Activated T-cell treated with anti-CD3 and anti-CD28 coated beads, Interleukin-2, amount 50 U/mL, for 1 hour (primary cell): ENCODE data around the gene FGD6.
"Not testable (repeated sequence)": the region's sequence is repeated elsewhere in the genome, so short reads cannot be mapped to it uniquely, and the experiment has no call there.

Experiments used
- DNase-seq: peaks from one replicate; pipeline ENCODE4 v3.0.0-alpha.2; 2020

The FGD6 gene

GRCh38 chr12:95118138-95118787 lies 99.0 kb downstream of the FGD6 start:
- DNase-seq, result no peak

- DNase-seq, result peak; percentile 23
Observed at GRCh38 chr12:95117178-95117599, 100.1 kb downstream of the FGD6 start.

- no peak for DNase-seq
Observed at GRCh38 chr12:95116773-95117172, 100.5 kb downstream of the FGD6 start.

GRCh38 chr12:95116341-95116740 lies 100.9 kb downstream of the FGD6 start:
- DNase-seq, result no peak

- DNase-seq, result no peak
Observed at GRCh38 chr12:95115641-95116040, 101.6 kb downstream of the FGD6 start.

- DNase-seq, result no peak
Observed at GRCh38 chr12:95114766-95115405, 102.4 kb downstream of the FGD6 start.

GRCh38 chr12:95107362-95107761 lies 109.9 kb downstream of the FGD6 start:
- no peak for DNase-seq

- no peak for DNase-seq
Observed at GRCh38 chr12:95105540-95105939, 111.7 kb downstream of the FGD6 start.

- DNase-seq, result no peak
Observed at GRCh38 chr12:95104919-95105452, 112.3 kb downstream of the FGD6 start.

- no peak for DNase-seq
Observed at GRCh38 chr12:95102916-95103671, 114.2 kb downstream of the FGD6 start.

- DNase-seq, result not testable (repeated sequence)
Observed at GRCh38 chr12:95101957-95102356, 115.3 kb downstream of the FGD6 start.

- no peak for DNase-seq
Observed at GRCh38 chr12:95100264-95101190, 116.7 kb downstream of the FGD6 start.

- DNase-seq, result no peak
Observed at GRCh38 chr12:95099270-95099790, 117.9 kb downstream of the FGD6 start.

GRCh38 chr12:95096852-95097251 lies 120.4 kb downstream of the FGD6 start:
- DNase-seq, result no peak

- no peak for DNase-seq
Observed at GRCh38 chr12:95096378-95096777, 120.9 kb downstream of the FGD6 start.

GRCh38 chr12:95095866-95096265 lies 121.4 kb downstream of the FGD6 start:
- DNase-seq, result not testable (repeated sequence)

- no peak for DNase-seq
Observed at GRCh38 chr12:95089462-95089861, 127.8 kb downstream of the FGD6 start.

- no peak for DNase-seq
Observed at GRCh38 chr12:95088379-95088778, 128.9 kb downstream of the FGD6 start.

- DNase-seq, result no peak
Observed at GRCh38 chr12:95085612-95086011, 131.7 kb downstream of the FGD6 start.

GRCh38 chr12:95083938-95084337 lies 133.3 kb downstream of the FGD6 start:
- DNase-seq, result no peak

GRCh38 chr12:95083471-95083870 lies 133.8 kb downstream of the FGD6 start:
- no peak for DNase-seq

- DNase-seq, result no peak
Observed at GRCh38 chr12:95077341-95077740, 139.9 kb downstream of the FGD6 start.
